Immature natural killer cell (primary cell): ENCODE measurements around the gene COL26A1. TPM values are rescaled to one million over a fixed set of nuclear protein-coding genes. Genes with fewer than 3 reads are reported as not detected.

Experiments used
- DNase-seq, 3 donors: peaks; one replicate each; pipeline ENCODE4 v3.0.0; 2022; ENCODE audit warnings: mixed read lengths in 1 of 3
- H3K27ac Mint-ChIP-seq, 6 donors: one replicate each; pipeline ENCODE4 v1.8.0; 2020; ENCODE audit warnings: mixed read lengths in 6 of 6, mild to moderate bottlenecking in 5 of 6, inconsistent platforms in 4 of 6, moderate library complexity in 3 of 6
- H3K27me3 Mint-ChIP-seq, 3 donors: one replicate each; pipeline ENCODE4 v1.8.0; 2020 to 2021; ENCODE audit warnings: low read depth in 3 of 3, mild to moderate bottlenecking in 3 of 3, mixed read lengths in 3 of 3, moderate library complexity in 3 of 3, inconsistent platforms in 1 of 3
- H3K36me3 Mint-ChIP-seq, 3 donors: one replicate each; pipeline ENCODE4 v1.8.0; 2020; ENCODE audit warnings: mixed read lengths in 3 of 3, inconsistent platforms in 2 of 3, mild to moderate bottlenecking in 2 of 3
- H3K4me1 Mint-ChIP-seq, 2 donors: one replicate each; pipeline ENCODE4 v1.8.0; 2020; ENCODE audit warnings: inconsistent platforms in 2 of 2, mild to moderate bottlenecking in 2 of 2, mixed read lengths in 2 of 2, moderate library complexity in 1 of 2
- H3K4me3 Mint-ChIP-seq, 5 donors: one replicate each; pipeline ENCODE4 v1.8.0; 2020; ENCODE audit warnings: mild to moderate bottlenecking in 5 of 5, mixed read lengths in 5 of 5, inconsistent platforms in 3 of 5, moderate library complexity in 3 of 5
- H3K9me3 Mint-ChIP-seq, 6 donors: one replicate each; pipeline ENCODE4 v1.8.0; 2020; ENCODE audit warnings: mild to moderate bottlenecking in 6 of 6, mixed read lengths in 6 of 6, inconsistent platforms in 4 of 6, moderate library complexity in 3 of 6
- polyA plus RNA-seq, 3 donors: library from polyadenylated mRNA; unstranded; fragments of 300-500 nt; fragmentation: Illumina TruSeq; gene quantifications; one replicate each; pipeline ENCODE4 v1.2.3, GENCODE V29; 2021

The COL26A1 gene
- polyA plus RNA-seq, 3 donors from 2014 or later = not detected

- no peak for DNase-seq
- no peak overlapping the region for H3K4me3 Mint-ChIP-seq
- H3K27ac Mint-ChIP-seq = no peak overlapping the region
- H3K4me1 Mint-ChIP-seq = no peaks in the 10 kb centered on the region
- H3K36me3 Mint-ChIP-seq = no peaks in the 10 kb centered on the region
- no peaks in the 10 kb centered on the region for H3K9me3 Mint-ChIP-seq
- peaks cover 0 to 16% (median 5%) of the 10 kb centered on the region in 3 donors for H3K27me3 Mint-ChIP-seq
These were observed 38.1 kb downstream of the COL26A1 start for GRCh38 chr7:101400751-101401150.

GRCh38 chr7:101401390-101402080 is 38.9 kb downstream of the COL26A1 start:
- no peak overlapping the region for H3K27ac Mint-ChIP-seq
- H3K27me3 Mint-ChIP-seq = peaks cover 0 to 16% (median 5%) of the 10 kb centered on the region in 3 donors
- H3K9me3 Mint-ChIP-seq = no peaks in the 10 kb centered on the region
- H3K36me3 Mint-ChIP-seq = no peaks in the 10 kb centered on the region
- H3K4me3 Mint-ChIP-seq = no peak overlapping the region
- no peak for DNase-seq
- H3K4me1 Mint-ChIP-seq = no peaks in the 10 kb centered on the region

- no peak overlapping the region for H3K27ac Mint-ChIP-seq
- no peak overlapping the region for H3K4me3 Mint-ChIP-seq
- no peaks in the 10 kb centered on the region for H3K36me3 Mint-ChIP-seq
- DNase-seq = no peak
- H3K9me3 Mint-ChIP-seq = no peaks in the 10 kb centered on the region
- H3K4me1 Mint-ChIP-seq = no peaks in the 10 kb centered on the region
- H3K27me3 Mint-ChIP-seq = peaks cover 0 to 16% (median 5%) of the 10 kb centered on the region in 3 donors
These were observed 39.6 kb downstream of the COL26A1 start for GRCh38 chr7:101402081-101402779.

DNA sequence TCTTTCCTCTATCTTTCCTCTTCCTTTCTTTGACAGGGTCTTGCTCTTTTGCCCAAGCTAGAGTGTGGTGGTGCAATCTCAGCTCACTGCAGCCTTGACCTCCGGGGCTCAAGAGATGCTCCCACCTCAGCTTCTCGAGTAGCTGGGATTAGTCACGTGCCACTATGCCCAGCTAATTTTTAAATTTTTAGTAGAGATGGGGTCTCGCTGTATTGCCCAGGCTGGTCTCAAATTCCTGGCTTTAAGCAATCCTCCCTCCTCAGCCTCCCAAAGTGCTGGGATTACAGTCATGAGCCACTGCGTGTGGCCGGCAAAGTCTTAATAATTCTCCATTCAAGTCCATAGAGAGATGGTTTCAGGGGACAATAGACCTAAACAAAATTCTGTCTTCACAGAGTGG is 40.2 kb downstream of the COL26A1 start:
- Mint-ChIP-seq H3K4me3 (no peak overlapping the region), H3K4me1 (no peaks in the 10 kb centered on the region), H3K27ac (no peak overlapping the region), H3K9me3 (no peaks in the 10 kb centered on the region), H3K27me3 (peaks cover 0 to 16% (median 3%) of the 10 kb centered on the region in 3 donors), H3K36me3 (no peaks in the 10 kb centered on the region)
- no peak for DNase-seq

DNA sequence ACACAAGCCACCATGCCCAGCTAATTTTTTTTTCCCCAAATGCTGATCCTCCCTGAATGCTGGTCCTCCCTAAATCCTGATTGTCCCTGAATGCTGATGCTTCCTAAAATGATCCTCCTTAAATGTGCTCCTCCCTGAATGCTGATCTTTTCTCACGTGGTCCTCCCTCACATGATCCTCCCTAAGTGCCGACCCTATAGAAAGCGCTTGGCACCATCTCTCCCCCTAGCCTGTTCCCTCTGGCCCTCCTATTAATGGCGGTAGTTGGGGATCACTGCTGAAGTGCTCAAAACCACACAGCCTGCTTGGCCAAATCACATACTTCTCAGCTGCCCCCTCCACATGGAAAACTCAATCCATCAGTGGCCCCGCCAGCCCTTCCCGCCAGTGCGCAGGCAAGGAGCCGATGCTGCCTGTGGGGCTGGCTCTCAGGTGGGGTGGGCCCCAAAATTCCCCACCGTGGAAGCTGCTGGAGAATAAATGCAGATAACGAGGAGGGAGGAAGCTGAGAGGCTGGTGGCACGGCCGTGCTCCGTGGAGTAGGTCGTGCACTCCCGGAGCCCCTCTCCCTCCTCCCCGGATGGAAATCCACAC is 42.9 kb downstream of the COL26A1 start:
- Mint-ChIP-seq H3K27ac (no peak overlapping the region), H3K36me3 (peaks cover 0 to 4% (median 0%) of the 10 kb centered on the region in 3 donors), H3K9me3 (peaks cover 0 to 8% (median 5%) of the 10 kb centered on the region in 6 donors), H3K4me1 (peaks cover 0 to 6% of the 10 kb centered on the region in 2 donors), H3K27me3 (peaks cover 0 to 11% (median 5%) of the 10 kb centered on the region in 3 donors), H3K4me3 (no peak overlapping the region)
- no peak for DNase-seq

DNA sequence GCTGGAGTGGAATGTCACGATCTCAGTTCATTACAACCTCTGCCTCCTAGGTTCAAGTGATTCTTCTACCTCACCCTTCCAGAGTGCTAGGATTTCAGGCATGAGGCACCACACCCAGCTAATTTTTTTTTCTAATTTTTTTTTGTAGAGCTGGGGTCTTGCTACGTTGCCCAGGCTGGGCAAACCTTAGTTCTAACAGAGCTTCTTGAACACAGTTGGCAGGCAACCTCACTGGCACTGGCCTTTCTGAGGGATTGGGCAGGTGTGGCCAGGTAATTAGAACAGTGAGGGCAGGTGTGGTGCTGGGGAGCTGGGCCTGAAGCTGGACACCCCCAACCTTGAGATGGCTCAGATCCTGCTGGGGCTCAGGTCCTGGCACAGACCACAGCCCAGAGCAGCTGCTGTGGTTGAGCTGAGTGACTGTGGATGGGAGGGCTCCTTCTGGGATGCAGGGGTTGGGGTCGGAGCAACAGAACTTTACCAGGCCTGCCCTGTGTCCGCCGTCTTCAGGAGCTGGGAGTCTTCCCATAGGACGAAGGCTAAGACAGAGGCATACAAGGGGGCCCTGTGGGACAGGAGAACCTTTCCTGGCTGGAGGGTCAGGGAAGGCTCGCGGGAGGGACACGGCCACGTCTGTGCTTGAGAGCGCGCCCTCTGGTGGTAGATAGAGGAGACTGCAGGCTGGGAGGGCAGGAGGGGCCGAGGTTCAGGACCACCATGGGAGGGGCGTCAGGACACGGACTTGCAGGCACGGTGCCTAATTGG is 48.2 kb downstream of the COL26A1 start:
- peak; percentile 38 to 43 (median 40) for DNase-seq
- Mint-ChIP-seq H3K36me3 (peaks cover 0 to 4% (median 0%) of the 10 kb centered on the region in 3 donors), H3K27ac (no peak overlapping the region), H3K27me3 (peaks cover 0 to 5% (median 4%) of the 10 kb centered on the region in 3 donors), H3K9me3 (peaks cover 0 to 8% (median 5%) of the 10 kb centered on the region in 6 donors), H3K4me1 (peaks cover 9 to 16% of the 10 kb centered on the region in 2 donors), H3K4me3 (peak overlapping the region in 2 of 5 donors; percentile 21 to 37)

DNA sequence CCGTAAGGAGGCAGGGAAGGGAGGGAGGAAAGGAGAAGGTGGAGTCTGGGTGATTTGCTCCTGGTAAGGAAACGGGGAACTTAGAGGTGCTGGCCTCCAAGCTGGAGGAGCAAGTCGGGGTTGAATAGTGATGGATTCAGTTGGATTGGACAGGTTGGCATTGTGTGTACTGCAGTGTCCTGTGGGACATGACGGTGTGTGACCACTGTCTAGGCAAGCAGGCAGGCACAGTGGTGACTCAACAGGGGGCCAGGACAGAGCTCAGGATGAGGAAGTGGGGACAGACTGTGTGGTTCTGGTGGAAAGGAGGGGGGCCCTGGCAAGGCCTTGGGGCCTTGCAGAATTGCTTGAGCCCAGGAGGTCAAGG is 48.8 kb downstream of the COL26A1 start:
- DNase-seq = peak in 2 of 3 donors; percentile 3 to 12
- Mint-ChIP-seq H3K9me3 (peaks cover 0 to 8% (median 5%) of the 10 kb centered on the region in 6 donors), H3K4me3 (peak overlapping the region in 2 of 5 donors; percentile 21 to 37), H3K4me1 (peaks cover 9 to 16% of the 10 kb centered on the region in 2 donors), H3K27me3 (peaks cover 0 to 7% (median 4%) of the 10 kb centered on the region in 3 donors), H3K36me3 (peaks cover 0 to 4% (median 0%) of the 10 kb centered on the region in 3 donors), H3K27ac (no peak overlapping the region)

- no peak overlapping the region for H3K4me3 Mint-ChIP-seq
- H3K4me1 Mint-ChIP-seq = peaks cover 9 to 16% of the 10 kb centered on the region in 2 donors
- H3K27ac Mint-ChIP-seq = no peak overlapping the region
- H3K36me3 Mint-ChIP-seq = peaks cover 0 to 4% (median 0%) of the 10 kb centered on the region in 3 donors
- DNase-seq = no peak
- peaks cover 0 to 8% (median 5%) of the 10 kb centered on the region in 6 donors for H3K9me3 Mint-ChIP-seq
- H3K27me3 Mint-ChIP-seq = peaks cover 3 to 7% (median 4%) of the 10 kb centered on the region in 3 donors
These were observed 50.3 kb downstream of the COL26A1 start for GRCh38 chr7:101412976-101413375.

GRCh38 chr7:101418694-101419093 is 56.0 kb downstream of the COL26A1 start:
- Mint-ChIP-seq H3K27ac (no peak overlapping the region), H3K4me1 (peaks cover 0 to 1% of the 10 kb centered on the region in 2 donors), H3K9me3 (no peaks in the 10 kb centered on the region), H3K4me3 (no peak overlapping the region), H3K36me3 (no peaks in the 10 kb centered on the region), H3K27me3 (peaks cover 2 to 5% (median 2%) of the 10 kb centered on the region in 3 donors)
- no peak for DNase-seq

GRCh38 chr7:101419831-101420230 is 57.2 kb downstream of the COL26A1 start:
- H3K27me3 Mint-ChIP-seq = peaks cover 2 to 5% (median 2%) of the 10 kb centered on the region in 3 donors
- no peak for DNase-seq
- H3K4me3 Mint-ChIP-seq = no peak overlapping the region
- no peak overlapping the region for H3K27ac Mint-ChIP-seq
- H3K9me3 Mint-ChIP-seq = no peaks in the 10 kb centered on the region
- peaks cover 0 to 1% of the 10 kb centered on the region in 2 donors for H3K4me1 Mint-ChIP-seq
- no peaks in the 10 kb centered on the region for H3K36me3 Mint-ChIP-seq

DNA sequence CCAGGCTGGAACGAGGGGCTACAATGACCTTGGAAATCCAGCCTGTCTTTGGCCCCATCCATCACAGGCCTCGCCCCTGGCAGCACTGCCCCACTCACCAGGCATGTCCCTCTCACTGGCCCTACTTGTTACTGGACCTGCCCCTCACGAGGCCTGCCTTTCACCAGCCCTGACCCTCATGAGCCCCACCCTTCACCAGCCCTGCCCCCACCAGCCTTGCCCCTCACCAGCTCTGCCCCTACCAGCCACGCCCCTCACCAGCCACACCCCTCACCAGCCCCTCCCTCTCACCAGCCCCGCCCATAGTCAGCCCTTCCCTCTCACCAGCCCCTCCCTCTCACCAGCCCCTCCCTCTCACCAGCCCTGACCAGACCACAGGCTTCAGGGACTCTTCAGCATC is 57.8 kb downstream of the COL26A1 start:
- DNase-seq = no peak
- H3K27me3 Mint-ChIP-seq = peaks cover 2 to 5% (median 2%) of the 10 kb centered on the region in 3 donors
- no peaks in the 10 kb centered on the region for H3K36me3 Mint-ChIP-seq
- no peak overlapping the region for H3K27ac Mint-ChIP-seq
- H3K4me1 Mint-ChIP-seq = peaks cover 0 to 1% of the 10 kb centered on the region in 2 donors
- H3K4me3 Mint-ChIP-seq = no peak overlapping the region
- H3K9me3 Mint-ChIP-seq = no peaks in the 10 kb centered on the region

DNA sequence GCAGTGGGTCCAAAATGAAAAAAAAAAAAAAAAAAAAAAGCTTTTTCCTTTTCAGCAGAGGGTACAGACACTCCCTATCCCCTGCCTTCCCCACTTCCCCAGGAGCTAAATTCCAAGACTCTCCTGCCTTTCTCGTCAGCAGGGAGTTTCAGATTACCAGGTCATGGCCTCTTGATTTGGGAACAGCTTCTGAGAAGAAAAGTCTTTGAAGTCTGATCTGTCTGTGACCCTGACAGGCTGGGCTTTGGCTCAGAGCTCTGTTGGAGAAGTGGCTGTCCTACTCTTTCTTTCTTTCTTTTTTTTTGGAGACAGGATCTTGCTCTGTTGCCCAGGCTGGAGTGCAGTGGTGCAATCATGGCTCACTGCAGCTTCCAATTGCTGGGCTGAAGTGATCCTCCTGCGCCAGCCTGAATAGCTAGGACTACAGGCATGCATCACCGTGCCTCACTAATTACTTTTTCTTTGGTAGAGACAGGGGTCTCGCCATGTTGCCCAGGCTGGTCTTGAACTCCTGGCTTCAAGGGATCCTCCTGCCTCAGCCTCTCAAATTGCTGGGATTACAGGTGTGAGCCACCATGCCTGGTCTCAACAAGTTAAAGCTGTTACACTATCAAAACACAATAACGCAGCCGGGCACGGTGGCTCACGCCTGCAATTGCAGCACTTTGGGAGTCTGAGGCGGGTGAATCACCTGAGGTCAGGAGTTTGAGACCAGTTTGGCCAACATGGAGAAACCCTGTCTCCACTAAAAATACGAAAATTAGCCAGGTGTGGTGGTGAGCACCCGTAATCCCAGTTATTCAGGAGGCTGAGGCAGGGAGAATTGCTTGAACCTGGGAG is 59.9 kb downstream of the COL26A1 start:
- no peak overlapping the region for H3K4me3 Mint-ChIP-seq
- no peaks in the 10 kb centered on the region for H3K36me3 Mint-ChIP-seq
- no peak for DNase-seq
- H3K27me3 Mint-ChIP-seq = peaks cover 0 to 2% (median 2%) of the 10 kb centered on the region in 3 donors
- H3K27ac Mint-ChIP-seq = no peak overlapping the region
- peaks cover 1 to 2% of the 10 kb centered on the region in 2 donors for H3K4me1 Mint-ChIP-seq
- H3K9me3 Mint-ChIP-seq = no peaks in the 10 kb centered on the region
